ENCODE results near the gene EIF4E2. TPM values are rescaled to one million over a fixed set of nuclear protein-coding genes. Genes with fewer than 3 reads are reported as not detected.
"Not testable (repeated sequence)": the region's sequence is repeated elsewhere in the genome, so short reads cannot be mapped to it uniquely, and the experiment has no call there.

Gene EIF4E2
- total RNA-seq, 2 experiments from 2014 or later = 59.9 to 81.1 TPM

GRCh38 chr2:232544674-232545073, 5.8 kb upstream of the EIF4E2 start:
- CTCF ChIA-PET = no interaction called here

GRCh38 chr2:232545511-232546375, 4.7 kb upstream of the EIF4E2 start:
- Mint-ChIP-seq H3K4me3 (no peak overlapping the region), H3K4me1 (peaks cover 33% of the 10 kb centered on the region), H3K27me3 (no peaks in the 10 kb centered on the region), H3K36me3 (peaks cover 22% of the 10 kb centered on the region), H3K27ac (no peak overlapping the region), H3K9me3 (ENCODE audit: low read depth) (no peaks in the 10 kb centered on the region)
- CTCF ChIA-PET = interaction anchor here (1.4 kb wide), 1 partner anchor 22 kb away, joined by 3 read pairs; no protein-coding TSS in a partner anchor
- ATAC-seq (no peak), DNase-seq (no peak)

More at GRCh38 chr2:232544674-232545073, 5.8 kb upstream of the EIF4E2 start:
- Mint-ChIP-seq H3K27ac (no peak overlapping the region), H3K4me3 (no peak overlapping the region), H3K4me1 (peaks cover 32% of the 10 kb centered on the region), H3K27me3 (no peaks in the 10 kb centered on the region), H3K36me3 (peaks cover 22% of the 10 kb centered on the region), H3K9me3 (ENCODE audit: low read depth) (no peaks in the 10 kb centered on the region)
- no peak for ATAC-seq
- no peak for DNase-seq

- peaks cover 27% of the 10 kb centered on the region for H3K36me3 Mint-ChIP-seq
- no peak for ATAC-seq
These were observed 2.5 kb upstream of the EIF4E2 start for GRCh38 chr2:232547991-232548390.

GRCh38 chr2:232549655-232550353, 685 bp upstream of the EIF4E2 start:
- Mint-ChIP-seq H3K27me3 (no peaks in the 10 kb centered on the region), H3K4me3 (peak overlapping the region; percentile 97), H3K36me3 (peaks cover 28% of the 10 kb centered on the region), H3K4me1 (peaks cover 67% of the 10 kb centered on the region), H3K9me3 (ENCODE audit: low read depth) (no peaks in the 10 kb centered on the region), H3K27ac (peak overlapping the region; percentile 100)
- DNase-seq (no peak), ATAC-seq (no peak)
- CTCF ChIA-PET = interaction anchor here (1.0 kb wide), 2 partner anchors 9 to 11 kb away, joined by 3 read pairs; no protein-coding TSS in a partner anchor

More at GRCh38 chr2:232547991-232548390, 2.5 kb upstream of the EIF4E2 start:
- Mint-ChIP-seq H3K4me1 (peaks cover 49% of the 10 kb centered on the region), H3K9me3 (ENCODE audit: low read depth) (no peaks in the 10 kb centered on the region), H3K4me3 (no peak overlapping the region), H3K27me3 (no peaks in the 10 kb centered on the region), H3K27ac (no peak overlapping the region)
- CTCF ChIA-PET = no interaction called here
- no peak for DNase-seq

- ATAC-seq (no peak), DNase-seq (no peak)
- no peaks in the 10 kb centered on the region for H3K27me3 Mint-ChIP-seq
- peak overlapping the region; percentile 100 for H3K27ac Mint-ChIP-seq
- H3K4me1 Mint-ChIP-seq = peaks cover 73% of the 10 kb centered on the region
- CTCF ChIA-PET = no interaction called here
- no peaks in the 10 kb centered on the region for H3K9me3 Mint-ChIP-seq (ENCODE audit: low read depth)
- H3K4me3 Mint-ChIP-seq = peak overlapping the region; percentile 97
- peaks cover 34% of the 10 kb centered on the region for H3K36me3 Mint-ChIP-seq
These were observed 755 bp downstream of the EIF4E2 start for GRCh38 chr2:232551250-232551638.

GRCh38 chr2:232551776-232552175, 1.3 kb downstream of the EIF4E2 start:
- CTCF ChIA-PET = interaction anchor here (1.1 kb wide), 1 partner anchor 10 kb away, joined by 3 read pairs; no protein-coding TSS in a partner anchor
- Mint-ChIP-seq H3K27me3 (no peaks in the 10 kb centered on the region), H3K4me3 (peak overlapping the region; percentile 97), H3K9me3 (ENCODE audit: low read depth) (no peaks in the 10 kb centered on the region), H3K36me3 (peaks cover 34% of the 10 kb centered on the region), H3K4me1 (peaks cover 70% of the 10 kb centered on the region), H3K27ac (peak overlapping the region; percentile 100)
- ATAC-seq = no peak
- DNase-seq = no peak

- Mint-ChIP-seq H3K36me3 (peaks cover 39% of the 10 kb centered on the region), H3K27ac (no peak overlapping the region), H3K9me3 (ENCODE audit: low read depth) (no peaks in the 10 kb centered on the region), H3K4me1 (peaks cover 39% of the 10 kb centered on the region), H3K4me3 (no peak overlapping the region), H3K27me3 (no peaks in the 10 kb centered on the region)
- DNase-seq (no peak), ATAC-seq (no peak)
- CTCF ChIA-PET = no interaction called here
These were observed 5.9 kb downstream of the EIF4E2 start for GRCh38 chr2:232556426-232556825.

- no peak overlapping the region for H3K27ac Mint-ChIP-seq
- ATAC-seq = no peak
- no peak for DNase-seq
- no peaks in the 10 kb centered on the region for H3K27me3 Mint-ChIP-seq
- no peaks in the 10 kb centered on the region for H3K9me3 Mint-ChIP-seq (ENCODE audit: low read depth)
- peaks cover 59% of the 10 kb centered on the region for H3K36me3 Mint-ChIP-seq
- CTCF ChIA-PET = interaction anchor here (1.2 to 1.4 kb wide), 2 partner anchors 10 to 19 kb away, joined by 3 to 4 read pairs; no protein-coding TSS in a partner anchor
- H3K4me3 Mint-ChIP-seq = no peak overlapping the region
- H3K4me1 Mint-ChIP-seq = peaks cover 14% of the 10 kb centered on the region
These were observed 12.1 kb downstream of the EIF4E2 start for GRCh38 chr2:232562515-232563151.

- no peaks in the 10 kb centered on the region for H3K27me3 Mint-ChIP-seq
- DNase-seq = no peak
- H3K4me1 Mint-ChIP-seq = peaks cover 14% of the 10 kb centered on the region
- CTCF ChIA-PET = interaction anchor here (1.2 kb wide), 1 partner anchor 18 kb away, joined by 4 read pairs; no protein-coding TSS in a partner anchor
- ATAC-seq = peak; percentile 70
- no peak overlapping the region for H3K27ac Mint-ChIP-seq
- H3K36me3 Mint-ChIP-seq = peaks cover 65% of the 10 kb centered on the region
- no peak overlapping the region for H3K4me3 Mint-ChIP-seq
- no peaks in the 10 kb centered on the region for H3K9me3 Mint-ChIP-seq (ENCODE audit: low read depth)
These were observed 13.1 kb downstream of the EIF4E2 start for GRCh38 chr2:232563580-232563979.

GRCh38 chr2:232567721-232568120, 17.2 kb downstream of the EIF4E2 start:
- no peak overlapping the region for H3K4me3 Mint-ChIP-seq
- no peak overlapping the region for H3K27ac Mint-ChIP-seq
- peaks cover 13% of the 10 kb centered on the region for H3K4me1 Mint-ChIP-seq
- no peak for DNase-seq
- CTCF ChIA-PET = no interaction called here
- H3K9me3 Mint-ChIP-seq (ENCODE audit: low read depth) = no peaks in the 10 kb centered on the region
- no peaks in the 10 kb centered on the region for H3K27me3 Mint-ChIP-seq
- H3K36me3 Mint-ChIP-seq = peaks cover 60% of the 10 kb centered on the region
- no peak for ATAC-seq

- peaks cover 56% of the 10 kb centered on the region for H3K36me3 Mint-ChIP-seq
- no peak overlapping the region for H3K4me3 Mint-ChIP-seq
- H3K27ac Mint-ChIP-seq = no peak overlapping the region
- ATAC-seq = no peak
- H3K9me3 Mint-ChIP-seq (ENCODE audit: low read depth) = no peaks in the 10 kb centered on the region
- CTCF ChIA-PET = no interaction called here
- H3K27me3 Mint-ChIP-seq = no peaks in the 10 kb centered on the region
- H3K4me1 Mint-ChIP-seq = peaks cover 9% of the 10 kb centered on the region
- no peak for DNase-seq
These were observed 17.7 kb downstream of the EIF4E2 start for GRCh38 chr2:232568161-232568560.

- Mint-ChIP-seq H3K27me3 (no peaks in the 10 kb centered on the region), H3K36me3 (peaks cover 46% of the 10 kb centered on the region), H3K4me3 (no peak overlapping the region), H3K27ac (no peak overlapping the region), H3K4me1 (no peaks in the 10 kb centered on the region), H3K9me3 (ENCODE audit: low read depth) (no peaks in the 10 kb centered on the region)
- CTCF ChIA-PET = interaction anchor here (0.8 kb wide), 1 partner anchor 10 kb away, joined by 3 read pairs; no protein-coding TSS in a partner anchor
- DNase-seq (no peak), ATAC-seq (no peak)
These were observed 19.1 kb downstream of the EIF4E2 start for GRCh38 chr2:232569541-232569940.

- CTCF ChIA-PET = interaction anchor here (0.9 kb wide), 1 partner anchor 9 kb away, joined by 3 read pairs; no protein-coding TSS in a partner anchor
- not testable (repeated sequence) for H3K27me3 Mint-ChIP-seq; ATAC-seq; DNase-seq; H3K27ac Mint-ChIP-seq; H3K4me3 Mint-ChIP-seq; H3K9me3 Mint-ChIP-seq (ENCODE audit: low read depth); H3K4me1 Mint-ChIP-seq
- peaks cover 38% of the 10 kb centered on the region for H3K36me3 Mint-ChIP-seq
These were observed 20.0 kb downstream of the EIF4E2 start for GRCh38 chr2:232570481-232570880.

Measured in activated CD8-positive, alpha-beta memory T cell treated with anti-CD3 and anti-CD28 coated beads, Interleukin-2, amount 10 ng/mL, durations not matched to agents 7 days and 5 days (primary cell).